SH-SY5Y (cell line): ENCODE data around the gene FLRT2.

ENCODE experiments used
- GATA2 ChIP-seq: IDR thresholded peaks from 2 replicates; pipeline ENCODE4 v1.6.1; 2011; ENCODE audit warnings: mild to moderate bottlenecking, low read depth, low read length
- GATA3 ChIP-seq: IDR thresholded peaks from 2 replicates; pipeline ENCODE4 v1.6.1; 2011; ENCODE audit warnings: low read depth, mild to moderate bottlenecking, low read length, moderate library complexity

Gene FLRT2

GRCh38 chr14:85580536-85581140, 50.7 kb downstream of the FLRT2 start:
- no peak for TF ChIP-seq GATA2
- no peak for TF ChIP-seq GATA3

- TF ChIP-seq GATA3 (no peak), GATA2 (no peak)
Observed at GRCh38 chr14:85581691-85582090, 51.7 kb downstream of the FLRT2 start.

GRCh38 chr14:85583380-85583779, 53.4 kb downstream of the FLRT2 start:
- TF ChIP-seq GATA3 (no peak), GATA2 (no peak)

GRCh38 chr14:85584481-85584880, 54.5 kb downstream of the FLRT2 start:
- TF ChIP-seq GATA3 (no peak), GATA2 (no peak)

- TF ChIP-seq GATA2, result no peak
- TF ChIP-seq GATA3, result no peak
Observed at GRCh38 chr14:85587151-85587711, 57.3 kb downstream of the FLRT2 start.

- TF ChIP-seq GATA2 (no peak), GATA3 (no peak)
Observed at GRCh38 chr14:85590784-85591183, 60.8 kb downstream of the FLRT2 start.

GRCh38 chr14:85594217-85594616, 64.3 kb downstream of the FLRT2 start:
- TF ChIP-seq GATA3, result no peak

- TF ChIP-seq GATA3, result no peak
- no peak for TF ChIP-seq GATA2
Observed at GRCh38 chr14:85595981-85596380, 66.0 kb downstream of the FLRT2 start.

GRCh38 chr14:85596562-85596961, 66.6 kb downstream of the FLRT2 start:
- TF ChIP-seq GATA3 (no peak), GATA2 (no peak)

GRCh38 chr14:85597701-85598100, 67.8 kb downstream of the FLRT2 start:
- no peak for TF ChIP-seq GATA2
- TF ChIP-seq GATA3, result no peak

GRCh38 chr14:85599939-85600338, 70.0 kb downstream of the FLRT2 start:
- no peak for TF ChIP-seq GATA2
- TF ChIP-seq GATA3, result no peak

- TF ChIP-seq GATA3 (no peak), GATA2 (no peak)
Observed at GRCh38 chr14:85601246-85601645, 71.3 kb downstream of the FLRT2 start.

- TF ChIP-seq GATA2 (no peak), GATA3 (no peak)
Observed at GRCh38 chr14:85601690-85602089, 71.7 kb downstream of the FLRT2 start.

GRCh38 chr14:85602345-85602744, 72.4 kb downstream of the FLRT2 start:
- TF ChIP-seq GATA2 (no peak), GATA3 (no peak)

GRCh38 chr14:85604021-85604420, 74.1 kb downstream of the FLRT2 start:
- TF ChIP-seq GATA2 (no peak), GATA3 (no peak)

GRCh38 chr14:85604714-85605113, 74.8 kb downstream of the FLRT2 start:
- TF ChIP-seq GATA3 (no peak), GATA2 (no peak)
